ENCODE measurements around the gene KLHL6.

DNA sequence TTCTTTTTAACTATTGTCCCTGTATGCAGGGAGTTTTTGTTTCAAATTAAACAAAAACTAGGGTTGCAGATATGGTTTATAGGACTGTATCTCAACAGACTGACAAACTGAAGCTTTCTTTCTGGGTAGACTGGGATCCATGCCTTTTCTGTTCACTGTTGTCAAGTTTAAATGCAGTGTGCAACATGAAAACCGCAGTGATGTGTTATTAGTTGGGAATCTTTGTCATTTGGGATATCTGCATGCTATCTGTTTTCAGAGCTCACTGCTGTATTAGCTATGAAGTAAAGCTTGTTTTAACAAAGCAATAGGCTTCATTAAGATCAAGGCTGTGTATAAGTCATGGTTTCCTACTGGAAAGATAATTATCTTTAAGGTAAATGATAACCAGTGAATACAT is 105.7 kb downstream of the KLHL6 start:
- TF ChIP-seq, protein P1, sequence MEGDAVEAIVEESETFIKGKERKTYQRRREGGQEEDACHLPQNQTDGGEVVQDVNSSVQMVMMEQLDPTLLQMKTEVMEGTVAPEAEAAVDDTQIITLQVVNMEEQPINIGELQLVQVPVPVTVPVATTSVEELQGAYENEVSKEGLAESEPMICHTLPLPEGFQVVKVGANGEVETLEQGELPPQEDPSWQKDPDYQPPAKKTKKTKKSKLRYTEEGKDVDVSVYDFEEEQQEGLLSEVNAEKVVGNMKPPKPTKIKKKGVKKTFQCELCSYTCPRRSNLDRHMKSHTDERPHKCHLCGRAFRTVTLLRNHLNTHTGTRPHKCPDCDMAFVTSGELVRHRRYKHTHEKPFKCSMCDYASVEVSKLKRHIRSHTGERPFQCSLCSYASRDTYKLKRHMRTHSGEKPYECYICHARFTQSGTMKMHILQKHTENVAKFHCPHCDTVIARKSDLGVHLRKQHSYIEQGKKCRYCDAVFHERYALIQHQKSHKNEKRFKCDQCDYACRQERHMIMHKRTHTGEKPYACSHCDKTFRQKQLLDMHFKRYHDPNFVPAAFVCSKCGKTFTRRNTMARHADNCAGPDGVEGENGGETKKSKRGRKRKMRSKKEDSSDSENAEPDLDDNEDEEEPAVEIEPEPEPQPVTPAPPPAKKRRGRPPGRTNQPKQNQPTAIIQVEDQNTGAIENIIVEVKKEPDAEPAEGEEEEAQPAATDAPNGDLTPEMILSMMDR (IDR thresholded peaks at IDR 0.05; ENCODE audit: low read depth, low read length, missing input control) = no peak
- TF ChIP-seq MAX (IDR thresholded peaks at IDR 0.05) (no peak), ATF3 (IDR thresholded peaks at IDR 0.05) (no peak), RXRA (IDR thresholded peaks at IDR 0.05) (no peak), RAD21 (IDR thresholded peaks at IDR 0.05) (no peak), SP1 (IDR thresholded peaks at IDR 0.05) (no peak), TAF1 (conservative IDR thresholded peaks at IDR 0.05) (no peak), GABPA (IDR thresholded peaks at IDR 0.05 in 1 of 2, conservative IDR thresholded peaks at IDR 0.05 in 1 of 2) (no peak)

All from liver (tissue), 3 donors.